RCC 7860 (cell line): ENCODE data around the gene NUP133.
"Not testable (repeated sequence)": the region's sequence is repeated elsewhere in the genome, so short reads cannot be mapped to it uniquely, and the experiment has no call there.

Experiments
- DNase-seq: peaks from one replicate; pipeline ENCODE4 v3.0.0-alpha.2; 2015; ENCODE audit warnings: low spot score
- FAIRE-seq: peaks from 2 replicates; lab custom pipeline; 2012; peaks lifted over from hg19 to GRCh38; lab: Jason Lieb, UNC

NUP133 gene

GRCh38 chr1:229511201-229511600 lies 3.1 kb upstream of the NUP133 start:
- not testable (repeated sequence) for DNase-seq, FAIRE-seq

GRCh38 chr1:229509576-229509975 lies 1.4 kb upstream of the NUP133 start:
- DNase-seq: peak; percentile 54
- no peak for FAIRE-seq

- FAIRE-seq (no peak), DNase-seq (no peak)
Observed at GRCh38 chr1:229508823-229509337, 739 bp upstream of the NUP133 start.

- no peak for FAIRE-seq
- DNase-seq: no peak
Observed at GRCh38 chr1:229507502-229507901, 639 bp downstream of the NUP133 start.

GRCh38 chr1:229506633-229507032 lies 1.5 kb downstream of the NUP133 start:
- no peak for DNase-seq
- no peak for FAIRE-seq

GRCh38 chr1:229495782-229496181 lies 12.4 kb downstream of the NUP133 start:
- FAIRE-seq: no peak
- DNase-seq: no peak

GRCh38 chr1:229487181-229487580 lies 21.0 kb downstream of the NUP133 start:
- FAIRE-seq: no peak
- no peak for DNase-seq

- DNase-seq: no peak
- no peak for FAIRE-seq
Observed at GRCh38 chr1:229485318-229485717, 22.8 kb downstream of the NUP133 start.

- no peak for DNase-seq
- no peak for FAIRE-seq
Observed at GRCh38 chr1:229482511-229482910, 25.6 kb downstream of the NUP133 start.

- FAIRE-seq (no peak), DNase-seq (no peak)
Observed at GRCh38 chr1:229480495-229480894, 27.6 kb downstream of the NUP133 start.

- no peak for DNase-seq
Observed at GRCh38 chr1:229479660-229480399, 28.3 kb downstream of the NUP133 start.

GRCh38 chr1:229478852-229479251 lies 29.3 kb downstream of the NUP133 start:
- DNase-seq (no peak), FAIRE-seq (no peak)

More at GRCh38 chr1:229479660-229480399, 28.3 kb downstream of the NUP133 start:
- no peak for FAIRE-seq

GRCh38 chr1:229475859-229476258 lies 32.3 kb downstream of the NUP133 start:
- FAIRE-seq, DNase-seq: not testable (repeated sequence)

- FAIRE-seq: no peak
- DNase-seq: no peak
Observed at GRCh38 chr1:229474509-229474908, 33.6 kb downstream of the NUP133 start.

- FAIRE-seq (no peak), DNase-seq (no peak)
Observed at GRCh38 chr1:229471175-229471574, 37.0 kb downstream of the NUP133 start.

- no peak for DNase-seq
Observed at GRCh38 chr1:229470406-229471043, 37.6 kb downstream of the NUP133 start.

GRCh38 chr1:229466887-229467286 lies 41.3 kb downstream of the NUP133 start:
- DNase-seq (no peak), FAIRE-seq (no peak)

More at GRCh38 chr1:229470406-229471043, 37.6 kb downstream of the NUP133 start:
- no peak for FAIRE-seq

GRCh38 chr1:229464672-229465071 lies 43.5 kb downstream of the NUP133 start:
- FAIRE-seq: no peak
- DNase-seq: no peak

- FAIRE-seq: no peak
- no peak for DNase-seq
Observed at GRCh38 chr1:229461032-229461668, 47.0 kb downstream of the NUP133 start.

- FAIRE-seq: no peak
Observed at GRCh38 chr1:229459815-229460214, 48.3 kb downstream of the NUP133 start.

GRCh38 chr1:229457436-229457835 lies 50.7 kb downstream of the NUP133 start:
- peak; percentile 20 for FAIRE-seq
- DNase-seq: no peak

More at GRCh38 chr1:229459815-229460214, 48.3 kb downstream of the NUP133 start:
- no peak for DNase-seq
